GM19372 (cell line): ENCODE results near the gene KRTAP25-1.

Source experiments
- ATAC-seq: cut with Tn5 transposase; IDR thresholded peaks from one replicate; pipeline ENCODE4 v1.9.1; 2021; ENCODE audit warnings: mild to moderate bottlenecking, low read depth, moderate library complexity; ENCODE audit not compliant: unreplicated experiment

Gene KRTAP25-1

GRCh38 chr21:30289215-30289614, at the start of gene KRTAP25-1:
TSS of gene KRTAP25-1 (minus strand) at chr21:30289514. CDS start at chr21:30289490, 24 bp downstream.
- no peak for ATAC-seq

- ATAC-seq, result no peak
Observed at GRCh38 chr21:30338717-30339116, 49.4 kb upstream of the KRTAP25-1 start.

- ATAC-seq, result no peak
Observed at GRCh38 chr21:30337772-30338171, 48.5 kb upstream of the KRTAP25-1 start.

GRCh38 chr21:30337276-30337744, 48.0 kb upstream of the KRTAP25-1 start, which contains the start of gene KRTAP27-1:
TSS of gene KRTAP27-1 (minus strand) at chr21:30337694. CDS start at chr21:30337668, 26 bp downstream.
- ATAC-seq, result no peak

- no peak for ATAC-seq
Observed at GRCh38 chr21:30336596-30336995, 47.3 kb upstream of the KRTAP25-1 start.

DNA sequence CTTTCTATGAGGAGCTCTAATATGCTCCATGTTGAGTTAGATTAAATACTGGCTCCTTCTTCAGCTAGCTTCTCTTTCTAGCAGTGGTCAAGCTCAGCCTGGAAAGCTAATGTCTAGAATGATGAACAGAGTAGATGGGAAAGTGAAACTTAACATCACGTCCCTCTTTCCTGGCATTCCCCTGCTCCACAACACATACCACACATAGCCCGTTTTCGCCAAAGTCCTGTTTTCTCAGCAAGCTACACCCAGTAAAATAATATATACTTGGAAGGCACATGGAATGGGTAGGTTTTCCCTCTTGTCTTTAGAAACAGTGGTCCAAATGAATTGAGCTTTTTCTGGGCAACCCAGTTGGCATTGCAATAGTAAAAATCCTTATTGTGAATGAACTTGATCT, 44.4 kb upstream of the KRTAP25-1 start:
- no peak for ATAC-seq

DNA sequence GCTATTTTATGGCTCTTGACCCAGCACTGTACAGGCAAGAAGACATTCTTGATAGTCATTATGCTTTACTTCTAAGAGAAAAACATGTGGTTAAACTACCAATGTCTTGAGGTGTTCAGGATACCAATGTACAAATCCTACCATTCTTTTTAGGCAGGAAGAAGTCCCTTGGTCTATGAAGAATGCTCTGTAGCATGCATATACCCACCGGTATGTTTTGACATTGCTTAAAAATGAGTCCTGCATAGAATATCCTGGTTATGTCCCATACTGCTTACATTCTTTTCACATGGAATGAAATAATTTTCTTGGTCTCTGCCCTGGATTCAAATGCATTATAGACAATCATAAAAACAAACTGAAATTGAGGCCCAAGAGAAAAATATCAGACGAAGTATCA, 43.4 kb upstream of the KRTAP25-1 start:
- ATAC-seq, result no peak

DNA sequence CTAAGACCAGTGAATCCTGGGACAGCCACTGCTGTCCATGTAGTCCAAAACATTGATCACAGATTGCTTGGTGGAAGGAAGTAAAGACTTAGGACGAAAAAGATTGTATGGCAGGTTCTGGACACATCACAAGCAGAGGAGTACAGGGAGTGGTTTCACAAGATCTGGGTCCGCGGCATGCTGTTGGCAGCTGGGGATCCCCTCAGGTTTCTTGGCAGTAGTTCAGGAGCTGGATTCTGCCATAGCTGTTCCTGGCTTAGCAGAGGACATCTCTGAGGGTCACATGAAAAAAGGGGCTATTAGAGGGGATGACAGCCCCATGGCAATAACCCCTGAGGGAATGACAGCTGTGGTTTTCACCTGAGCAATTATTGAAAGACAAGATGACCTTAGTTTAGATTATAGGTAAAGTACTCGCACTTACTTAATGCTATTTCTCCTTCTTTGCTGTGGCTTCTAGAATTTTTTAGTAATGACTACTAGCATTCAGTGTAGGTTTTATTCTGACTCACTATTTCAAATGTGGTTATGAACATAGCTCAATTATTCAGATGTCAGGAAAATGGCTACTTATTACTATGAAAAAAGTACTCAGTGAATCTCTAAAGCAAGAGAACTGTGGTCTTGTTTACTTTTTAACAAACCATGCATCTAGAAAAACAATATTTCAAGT, 40.0 kb upstream of the KRTAP25-1 start:
- no peak for ATAC-seq

GRCh38 chr21:30326390-30326789, 37.1 kb upstream of the KRTAP25-1 start:
- no peak for ATAC-seq

- ATAC-seq, result no peak
Observed at GRCh38 chr21:30320215-30320614, 30.9 kb upstream of the KRTAP25-1 start, which contains the start of gene KRTAP26-1. TSS of gene KRTAP26-1 (minus strand) at chr21:30320315. CDS start at chr21:30320035, 280 bp downstream.

GRCh38 chr21:30315701-30316100, 26.4 kb upstream of the KRTAP25-1 start:
- ATAC-seq, result no peak

DNA sequence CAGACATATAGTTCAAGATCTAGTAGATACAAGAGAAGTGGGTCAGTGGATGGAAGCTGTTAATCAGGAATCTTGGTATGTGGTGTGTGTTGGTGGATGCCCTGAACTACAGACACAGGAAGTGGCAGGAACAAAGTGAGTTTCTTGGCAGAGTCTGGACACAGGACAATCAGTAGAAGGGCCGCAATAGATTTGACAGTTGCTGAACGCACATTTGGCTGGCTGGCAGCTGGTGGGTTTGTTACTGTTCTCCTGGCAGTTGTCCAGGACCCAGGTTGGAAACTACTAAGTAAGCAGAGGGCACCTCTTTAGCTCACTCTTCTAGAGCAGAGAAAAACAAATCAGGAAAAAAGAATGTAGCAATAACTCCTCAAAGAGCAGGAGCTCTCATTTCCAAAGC, 17.6 kb upstream of the KRTAP25-1 start:
- ATAC-seq, result no peak

- no peak for ATAC-seq
Observed at GRCh38 chr21:30305136-30305535, 15.8 kb upstream of the KRTAP25-1 start.

- ATAC-seq, result no peak
Observed at GRCh38 chr21:30282850-30283249, 6.5 kb downstream of the KRTAP25-1 start, which contains the start of gene KRTAP24-1. TSS of gene KRTAP24-1 (minus strand) at chr21:30282950. CDS start at chr21:30282932, 18 bp downstream.

DNA sequence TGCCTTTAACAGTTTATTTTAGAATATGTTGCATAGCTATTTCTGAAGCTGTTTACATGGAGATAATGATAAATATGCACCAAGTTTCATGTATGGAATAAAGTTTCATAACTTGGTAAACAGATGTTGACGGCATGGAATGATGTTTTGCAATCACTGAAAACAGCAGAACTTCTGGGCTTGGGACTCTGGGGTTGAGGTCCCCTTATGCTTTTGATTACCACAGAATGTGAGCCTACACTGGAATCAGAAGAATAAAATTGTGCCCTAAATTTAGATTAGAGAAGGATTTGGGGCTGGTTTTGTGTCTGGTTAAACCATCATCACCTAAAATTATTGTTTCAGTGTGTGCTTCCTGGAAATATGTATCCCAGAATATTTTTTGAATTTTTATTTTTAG, 17.7 kb downstream of the KRTAP25-1 start:
- ATAC-seq, result no peak

- ATAC-seq, result no peak
Observed at GRCh38 chr21:30271156-30271555, 18.2 kb downstream of the KRTAP25-1 start.

DNA sequence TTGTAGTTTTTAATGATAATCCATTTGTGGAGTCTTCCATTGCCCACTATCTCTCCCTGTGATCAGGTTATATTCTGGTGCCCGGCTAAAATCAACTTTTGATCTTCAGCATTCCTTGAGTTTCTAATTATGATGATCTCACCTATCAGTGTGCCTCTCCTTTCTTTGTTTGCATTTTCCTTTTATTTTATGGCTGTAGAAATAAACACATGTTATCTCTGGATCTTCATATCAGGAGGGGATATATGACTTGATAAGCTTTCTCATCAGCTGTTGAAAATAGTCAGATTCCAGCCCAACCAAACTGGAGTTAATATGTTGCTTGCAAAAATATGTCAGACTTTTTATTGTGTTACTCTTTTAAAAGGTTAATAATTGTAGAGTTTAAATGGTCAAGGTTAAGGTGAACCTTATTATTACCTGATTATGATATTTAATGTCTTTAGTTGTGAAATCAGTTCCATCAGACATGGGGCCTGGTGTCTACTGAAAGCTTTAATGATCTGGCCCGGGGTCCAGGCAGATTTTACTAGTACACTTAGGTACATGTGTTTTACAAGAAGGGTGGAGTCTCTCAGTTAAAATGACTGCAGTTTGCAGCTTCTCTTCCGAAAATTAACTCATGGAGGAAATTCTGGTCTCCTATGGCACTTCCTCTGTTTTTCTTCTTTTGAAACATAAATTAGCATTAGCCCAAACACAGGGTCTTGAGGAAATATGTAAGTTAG, 19.3 kb downstream of the KRTAP25-1 start:
- no peak for ATAC-seq

- ATAC-seq, result no peak
Observed at GRCh38 chr21:30268608-30269197, 20.6 kb downstream of the KRTAP25-1 start.

GRCh38 chr21:30257773-30258172, 31.5 kb downstream of the KRTAP25-1 start:
- no peak for ATAC-seq

GRCh38 chr21:30256100-30256499, 33.2 kb downstream of the KRTAP25-1 start:
- no peak for ATAC-seq

- ATAC-seq, result no peak
Observed at GRCh38 chr21:30255679-30256078, 33.6 kb downstream of the KRTAP25-1 start.
